NCI-H526 treated with DMSO at 0.1 percent for 48 hours (cell line): Measurements from ENCODE around the gene SORCS2.

Source experiments
- DNase-seq: peaks from one replicate; lab custom pipeline; 2025; lab: John Stamatoyannopoulos, UW

The SORCS2 gene

DNA sequence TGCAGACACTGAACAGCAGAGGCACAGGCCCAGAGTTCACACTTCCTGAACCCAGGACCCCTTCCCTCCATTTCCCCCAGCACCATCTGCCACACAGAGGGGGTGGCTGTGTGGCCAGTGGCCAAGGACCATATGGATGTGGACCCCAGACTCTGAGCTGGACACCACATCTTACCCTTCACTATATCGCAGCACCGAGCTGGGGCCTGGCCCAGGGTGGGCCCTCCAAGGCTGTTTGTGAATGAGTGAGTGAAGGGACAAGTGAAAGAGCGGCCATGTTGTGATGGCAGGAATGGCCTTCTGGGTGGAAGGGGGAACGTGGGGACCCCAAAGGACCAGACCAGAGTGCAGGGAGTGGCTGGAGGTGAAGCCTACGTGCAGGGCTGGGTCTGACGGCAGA is 498.7 kb downstream of the SORCS2 start:
- DNase-seq = no peak

DNA sequence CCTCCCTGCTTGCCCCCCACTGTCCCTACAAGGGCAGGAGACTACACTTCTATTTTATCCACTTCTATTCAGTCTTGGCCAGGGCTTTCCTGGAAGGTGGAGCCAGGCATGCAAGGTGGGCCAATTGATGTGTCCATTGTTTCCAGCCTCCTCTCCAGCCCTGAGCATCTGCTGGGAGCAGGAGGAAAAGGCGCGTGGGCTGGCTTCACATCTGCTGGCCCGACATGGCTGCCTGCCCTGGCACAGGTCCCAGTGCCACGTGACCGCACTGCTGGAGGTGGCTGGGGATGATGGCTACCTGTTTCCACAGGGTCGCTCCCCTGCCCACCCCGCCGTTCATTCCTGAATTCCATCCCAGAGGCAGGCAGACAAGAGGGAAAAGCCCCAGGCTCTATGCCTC is 499.6 kb downstream of the SORCS2 start:
- no peak for DNase-seq

DNA sequence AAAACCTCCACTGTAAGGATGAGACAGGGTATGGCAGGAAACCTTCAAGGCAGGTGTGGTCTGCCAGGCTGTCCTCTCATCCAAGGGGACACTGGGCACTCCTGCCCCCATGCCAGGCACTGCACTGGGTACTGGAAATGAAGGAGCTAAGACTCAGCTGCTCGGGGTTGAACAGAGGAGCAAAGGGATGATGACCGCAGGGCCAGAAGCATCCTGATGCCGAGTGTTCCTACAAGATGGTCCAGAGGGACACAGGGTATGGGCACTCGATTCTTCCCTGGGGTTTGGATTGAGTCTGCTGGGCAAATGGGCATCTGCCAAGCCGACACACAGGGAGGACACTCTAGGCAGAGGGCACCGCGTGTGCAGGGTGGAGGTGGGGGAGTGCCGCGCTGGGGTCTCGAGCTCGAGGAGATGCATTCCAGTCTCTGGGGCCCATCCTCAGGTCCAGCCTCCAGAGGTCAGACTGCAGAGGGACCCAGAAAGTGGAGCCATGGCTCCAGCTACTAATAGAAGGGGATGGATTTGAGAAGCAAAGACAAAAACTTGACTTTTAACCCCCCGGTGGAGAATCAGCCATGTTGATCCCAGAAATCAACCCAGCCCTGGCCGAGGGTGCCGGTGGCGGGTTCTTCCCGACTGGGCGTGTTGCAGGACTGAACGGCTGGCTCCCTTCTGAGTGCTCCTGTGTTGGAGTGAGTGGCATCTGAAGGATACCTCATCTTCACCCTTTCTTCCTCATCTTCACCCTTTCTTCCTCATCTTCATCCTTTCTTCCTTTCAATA is 500.3 kb downstream of the SORCS2 start:
- DNase-seq = no peak

DNA sequence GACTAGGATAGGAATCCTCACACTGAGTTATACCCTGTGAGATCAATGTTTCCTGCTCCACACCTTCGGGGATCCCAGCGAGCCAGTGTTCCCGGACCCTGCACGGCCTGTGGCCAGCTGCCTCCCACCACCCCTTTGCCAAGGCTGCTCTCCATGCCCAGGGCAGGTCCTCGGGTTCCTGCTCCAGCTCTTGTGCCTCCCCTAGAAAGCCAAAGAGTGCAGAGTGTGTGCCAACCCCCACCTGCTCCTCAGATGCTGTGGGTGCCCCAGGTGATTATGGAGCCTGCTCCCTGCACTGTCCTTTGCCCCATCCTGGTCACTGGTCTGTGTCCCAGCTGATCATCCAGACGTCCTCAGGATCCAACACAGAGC is 500.9 kb downstream of the SORCS2 start:
- no peak for DNase-seq

DNA sequence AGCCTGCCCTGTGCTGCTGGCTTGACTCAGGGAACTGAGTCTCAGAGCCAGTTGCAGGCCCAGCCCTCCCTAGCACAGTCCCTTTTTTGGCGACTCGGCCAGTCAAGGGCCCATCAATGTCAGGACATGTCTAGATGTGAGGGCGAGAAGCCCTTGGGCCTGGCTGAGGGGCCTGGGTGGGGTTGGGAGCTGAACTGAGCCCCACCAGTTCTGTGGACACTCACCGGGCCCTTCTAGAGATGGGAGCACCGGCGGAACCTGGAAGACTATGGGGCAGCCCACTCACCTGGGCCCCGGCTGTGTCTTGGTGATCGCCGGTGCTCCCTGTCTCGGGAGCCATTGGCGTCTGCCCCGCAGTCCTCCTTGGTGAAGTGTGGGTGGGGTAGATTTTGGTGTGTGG is 501.4 kb downstream of the SORCS2 start:
- DNase-seq = no peak

DNA sequence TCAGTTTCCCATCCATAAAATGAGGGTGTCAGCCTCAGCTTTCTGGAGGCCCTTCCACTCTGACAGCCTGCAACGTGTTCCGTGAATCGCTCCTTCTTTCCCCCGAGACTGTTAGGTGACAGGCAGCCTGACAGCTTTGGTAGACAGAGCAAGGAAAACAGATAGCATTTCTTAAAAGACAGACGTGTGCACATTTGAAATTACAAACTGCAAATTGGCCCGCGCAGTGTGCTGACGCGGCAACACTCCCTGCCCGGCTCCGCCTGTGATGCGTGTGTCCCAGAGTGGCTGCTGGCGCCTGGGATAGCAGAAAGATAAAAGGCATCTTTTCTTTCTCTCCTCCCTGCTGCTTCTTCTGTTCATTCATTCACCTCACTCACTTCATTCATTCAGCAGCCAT is 502.0 kb downstream of the SORCS2 start:
- DNase-seq = no peak

DNA sequence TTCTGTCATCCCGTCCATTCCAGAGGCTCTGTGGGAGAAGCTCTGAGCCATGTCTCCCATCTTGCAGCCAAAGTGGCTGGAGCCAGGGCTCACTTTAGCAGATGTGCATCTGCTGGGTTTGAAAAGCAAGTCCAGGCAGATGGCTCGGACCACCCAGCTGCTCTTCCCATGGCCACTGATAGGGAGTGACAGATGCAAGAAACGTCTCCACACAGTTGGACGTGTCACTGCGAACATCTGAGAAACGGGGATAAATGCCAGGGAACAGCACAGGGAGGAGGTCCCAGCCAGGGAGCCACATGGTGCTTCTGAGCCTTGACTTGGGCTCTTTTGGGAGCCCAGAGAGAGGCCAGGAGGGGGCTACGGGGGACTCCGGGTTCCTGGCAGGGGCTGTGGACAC is 505.0 kb downstream of the SORCS2 start:
- no peak for DNase-seq

DNA sequence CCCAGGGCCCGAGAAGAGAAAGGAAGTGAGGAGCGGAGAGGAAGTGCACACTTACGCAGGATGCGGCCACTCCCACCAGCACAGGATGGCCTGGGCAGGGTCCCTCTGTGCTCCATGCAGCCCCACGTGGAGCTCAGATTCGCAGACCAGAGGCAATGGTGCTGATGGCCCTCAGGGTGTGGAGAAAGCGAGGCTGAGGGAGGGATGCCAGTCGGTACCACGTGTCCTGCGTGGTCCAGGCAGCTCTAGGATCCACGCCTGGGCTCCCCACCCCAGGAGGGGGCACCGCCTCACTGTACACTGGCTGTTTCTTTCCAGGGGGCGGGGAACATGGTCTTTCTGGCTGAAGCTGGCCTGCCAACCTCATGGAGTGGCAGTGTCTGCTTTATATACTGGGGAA is 505.5 kb downstream of the SORCS2 start:
- DNase-seq = no peak

DNA sequence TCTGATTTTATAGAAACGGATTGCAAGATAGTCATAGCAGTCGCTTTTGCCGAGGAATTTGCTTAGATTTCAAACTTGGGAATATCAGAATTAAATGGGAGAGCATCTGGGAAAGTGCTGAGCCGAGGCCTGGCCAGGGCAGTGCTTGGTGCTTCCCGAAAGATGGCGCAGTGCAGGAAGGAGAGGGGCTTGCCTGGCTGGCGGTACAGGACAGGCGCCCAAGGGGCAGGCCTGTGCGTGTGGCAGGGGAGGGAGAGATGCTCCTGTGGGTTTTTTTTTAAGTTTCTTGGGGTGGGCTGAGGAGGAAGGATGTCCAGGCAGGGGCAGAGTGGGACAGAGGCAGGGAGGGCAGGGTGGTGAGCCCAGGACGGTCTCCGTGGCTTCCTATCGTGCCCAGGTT is 506.2 kb downstream of the SORCS2 start:
- DNase-seq = no peak

DNA sequence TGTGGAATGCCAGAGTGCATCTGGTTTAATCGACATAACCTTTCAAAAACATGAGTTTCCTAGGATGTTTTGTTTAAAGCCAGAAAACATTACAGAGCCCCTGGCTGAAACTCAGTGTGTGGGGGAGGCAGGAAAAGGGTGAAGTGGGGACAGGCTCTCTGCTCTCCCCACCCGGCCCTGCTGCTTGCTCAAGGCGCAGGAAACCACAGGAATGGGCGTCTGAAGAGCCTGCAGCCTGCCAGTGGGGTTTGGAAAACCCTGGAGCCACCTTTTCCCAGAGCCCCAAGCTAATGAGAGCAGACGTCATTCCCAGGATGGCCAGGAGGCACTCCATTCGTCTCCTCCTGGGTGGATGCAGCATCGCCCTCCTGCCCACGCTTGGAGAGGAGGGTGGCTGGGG is 506.7 kb downstream of the SORCS2 start:
- no peak for DNase-seq

DNA sequence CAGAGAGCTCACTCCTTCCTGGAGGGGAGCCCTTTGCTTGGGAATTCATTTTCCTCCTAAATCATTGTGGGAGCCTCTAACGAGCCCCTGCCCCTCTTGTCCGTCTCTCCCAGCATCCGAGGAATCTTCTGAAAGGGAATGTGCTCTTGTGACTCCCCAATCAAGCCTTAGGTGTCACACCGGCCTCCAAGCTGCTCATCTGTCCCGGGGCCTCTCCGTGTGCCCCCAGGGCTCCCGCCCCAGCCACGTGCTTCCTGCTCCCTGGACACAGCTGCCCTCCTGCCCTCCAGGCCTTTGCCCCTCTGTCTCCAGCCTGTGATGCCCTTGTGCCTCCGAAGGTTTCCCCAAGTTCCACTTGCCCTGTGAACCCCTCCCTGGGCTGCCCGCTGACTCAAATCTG is 507.5 kb downstream of the SORCS2 start:
- DNase-seq = no peak

DNA sequence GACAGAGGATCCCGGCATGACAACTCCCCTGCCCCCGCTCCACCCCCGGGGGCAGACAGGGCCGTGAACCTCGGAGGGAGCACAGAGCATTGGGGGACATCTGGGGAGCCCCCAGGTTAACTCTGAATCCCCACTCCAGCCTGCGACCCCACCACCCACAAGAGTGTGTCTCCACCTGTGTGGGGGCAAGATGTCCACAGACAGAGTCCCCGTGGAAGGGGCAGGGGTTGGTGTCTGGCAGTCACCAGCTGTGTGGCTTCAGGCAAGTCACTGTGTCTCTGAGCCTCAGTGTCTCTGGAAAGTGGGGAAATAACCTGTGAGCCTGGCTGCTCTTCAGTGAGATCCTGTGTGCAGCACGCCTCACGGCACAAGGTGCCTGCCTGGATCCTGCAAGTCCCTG is 508.3 kb downstream of the SORCS2 start:
- DNase-seq = no peak

DNA sequence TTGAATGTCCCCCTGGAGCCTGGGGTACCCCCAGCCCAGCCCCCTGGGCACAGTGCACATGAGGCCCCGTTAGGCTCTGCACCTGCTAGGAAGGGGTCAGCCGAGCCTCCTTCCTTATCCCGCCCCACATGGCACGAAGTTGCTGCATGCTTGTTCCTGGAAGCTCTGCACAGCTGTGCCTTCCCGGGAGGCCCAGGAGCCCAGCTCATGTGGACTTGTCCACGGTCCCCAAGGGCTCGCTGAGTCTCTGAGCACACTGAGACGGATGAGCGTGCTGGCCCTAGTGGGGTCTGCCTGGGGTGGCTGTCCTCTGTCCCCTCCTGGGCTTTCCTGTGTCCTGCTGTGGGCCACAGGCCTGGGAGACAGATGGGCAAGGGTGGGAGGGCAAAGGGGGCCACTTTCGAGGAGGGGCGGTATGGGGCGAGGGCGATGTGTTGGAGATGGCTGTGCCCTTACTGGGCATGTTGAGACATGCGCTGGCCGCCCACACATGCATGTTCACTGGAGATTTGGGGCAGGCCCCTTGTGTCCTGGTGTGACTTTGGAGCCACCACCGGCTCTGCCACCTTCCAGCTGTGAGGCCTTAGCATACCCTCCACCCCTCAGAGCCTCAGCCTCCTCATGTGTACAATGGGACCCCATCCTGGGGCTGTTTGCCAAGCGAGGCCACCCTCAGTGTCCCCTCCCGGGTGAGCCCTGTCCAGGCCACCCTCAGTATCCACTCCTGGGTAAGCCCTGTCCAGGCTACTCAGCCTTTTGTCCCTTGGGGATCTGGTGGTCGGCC is 509.7 kb downstream of the SORCS2 start:
- no peak for DNase-seq

DNA sequence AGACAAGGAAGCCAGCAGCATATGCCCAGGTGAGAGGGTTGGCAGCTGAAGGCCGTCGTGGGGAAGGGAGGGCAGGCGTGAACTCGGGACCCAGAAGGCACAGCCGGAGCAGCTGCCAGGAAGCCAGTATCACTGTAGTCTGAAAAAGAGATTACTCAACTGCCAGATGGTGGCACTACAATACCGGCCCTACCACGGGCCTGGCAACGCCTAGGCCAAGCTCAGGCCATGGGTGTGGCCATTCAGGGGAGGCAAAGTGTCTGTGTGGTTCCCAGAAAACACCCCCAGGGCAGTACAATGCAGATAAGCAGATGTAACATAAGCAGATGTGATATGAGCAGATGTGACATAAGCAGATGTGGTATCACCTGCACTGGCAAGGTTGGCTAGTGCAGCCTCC is 511.4 kb downstream of the SORCS2 start:
- DNase-seq = no peak

DNA sequence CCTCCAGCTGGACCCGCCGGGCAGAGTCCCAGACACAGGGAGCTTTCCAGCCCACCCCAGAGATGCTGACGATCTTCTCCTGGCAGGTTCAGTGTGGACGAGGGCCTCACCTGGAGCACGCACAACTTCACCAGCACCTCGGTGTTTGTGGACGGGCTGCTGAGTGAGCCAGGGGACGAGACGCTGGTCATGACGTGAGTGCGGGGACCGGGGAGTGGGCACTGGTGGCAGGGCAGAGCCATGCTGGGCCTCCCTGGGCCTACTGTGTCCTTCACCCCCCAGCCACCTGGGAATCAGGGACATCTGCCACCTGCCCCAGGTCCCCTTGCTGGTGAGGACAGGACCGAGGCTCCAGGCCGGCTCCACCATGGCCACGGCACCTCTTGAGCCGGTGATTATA is 511.8 kb downstream of the SORCS2 start:
- DNase-seq = no peak

DNA sequence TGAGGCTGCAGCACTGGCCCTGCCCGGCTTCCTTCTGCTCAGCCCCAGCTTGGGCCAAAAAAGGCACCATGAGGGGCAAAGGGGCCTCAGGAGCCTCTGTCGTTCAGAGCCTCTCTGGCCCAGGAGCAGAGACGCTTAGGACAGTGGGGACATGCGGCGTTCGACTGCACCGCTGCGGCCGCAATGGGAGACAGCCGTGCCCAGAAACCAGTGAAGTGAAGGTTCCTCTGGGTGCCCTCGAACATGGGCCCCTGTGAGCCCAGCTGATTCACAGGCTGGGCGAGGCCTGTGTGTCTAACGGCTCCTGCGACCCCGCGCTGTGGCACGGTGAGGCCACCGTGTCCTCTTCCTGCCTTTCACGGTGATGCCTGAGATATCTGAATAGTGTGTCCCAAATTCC is 512.3 kb downstream of the SORCS2 start:
- DNase-seq = no peak

DNA sequence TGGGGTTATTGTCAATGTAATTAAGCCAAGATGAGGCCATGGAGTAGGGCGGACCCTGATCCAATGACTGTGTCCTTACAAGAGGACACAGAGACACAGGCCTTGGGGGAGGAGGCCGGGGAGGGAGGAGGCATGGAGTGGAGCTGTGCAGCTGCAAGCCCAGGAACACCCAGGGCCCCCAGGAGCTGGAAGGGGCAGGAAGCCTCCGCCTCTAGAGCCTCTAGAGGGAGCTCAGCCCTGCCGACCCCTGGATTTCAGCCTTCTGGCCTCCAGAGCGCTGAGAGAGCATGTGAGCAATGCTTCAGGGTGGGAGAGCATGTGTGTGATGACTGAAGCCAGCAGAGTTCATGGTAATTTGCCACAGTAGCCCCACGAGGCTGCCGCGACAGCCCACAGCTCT is 512.7 kb downstream of the SORCS2 start:
- DNase-seq = no peak

DNA sequence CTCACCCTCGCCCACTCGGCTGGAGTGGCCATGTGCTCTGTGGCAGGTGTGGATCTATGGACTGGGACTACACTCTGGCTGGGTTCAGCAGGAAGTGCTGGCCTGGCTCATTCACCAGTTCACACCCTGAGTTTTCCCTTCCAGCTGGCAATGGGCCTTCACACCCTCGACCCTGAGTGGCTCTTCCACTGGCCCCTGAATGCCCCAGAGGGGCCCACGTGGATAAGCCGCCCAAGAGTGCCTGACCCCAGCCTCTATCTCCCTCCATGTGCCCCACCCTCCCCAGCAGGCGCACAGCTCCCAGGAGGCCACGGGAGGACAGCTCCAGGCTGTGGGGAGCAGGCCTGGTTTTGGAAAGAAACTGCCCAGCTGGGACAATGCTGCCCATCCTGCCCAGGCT is 513.3 kb downstream of the SORCS2 start:
- DNase-seq = no peak

DNA sequence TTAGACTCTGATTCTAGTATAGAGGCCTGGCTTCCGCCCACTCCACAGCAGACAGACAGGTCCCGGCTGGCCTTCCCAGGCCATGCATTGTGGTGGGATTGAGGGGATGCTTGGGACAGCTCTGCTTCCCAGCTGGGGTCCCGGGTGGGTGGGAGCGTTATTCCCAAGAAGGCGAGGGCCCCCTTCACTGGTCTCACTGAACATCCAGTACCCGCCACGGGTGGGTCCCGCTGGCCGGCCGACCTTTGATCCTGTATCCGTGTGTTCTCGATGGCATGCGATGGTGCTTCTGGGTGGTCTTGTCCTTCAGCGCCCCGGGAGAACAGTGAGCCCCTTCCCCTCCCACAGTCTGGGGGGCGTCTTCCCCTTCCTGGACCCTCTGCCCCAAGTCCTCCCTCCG is 515.9 kb downstream of the SORCS2 start:
- no peak for DNase-seq

DNA sequence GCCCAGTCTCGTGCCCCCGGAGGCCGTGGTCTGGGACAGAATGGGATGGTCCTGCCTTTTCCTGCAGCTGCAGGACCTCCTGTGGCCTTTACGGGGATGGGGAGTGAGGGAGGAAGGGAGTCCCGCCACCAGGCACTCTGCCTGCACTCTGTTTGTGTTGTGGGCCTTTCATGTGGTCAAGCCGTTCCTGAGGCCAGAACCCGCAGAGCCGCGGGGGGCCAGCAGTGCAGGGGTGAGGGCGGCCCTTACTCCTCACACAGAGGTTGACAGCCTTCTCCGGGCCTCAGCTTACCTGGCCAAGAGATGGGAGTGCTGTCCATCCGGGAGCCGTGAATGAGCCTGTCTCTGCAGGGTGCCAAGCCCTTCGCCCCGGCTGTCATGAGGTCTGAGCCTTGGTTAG is 516.6 kb downstream of the SORCS2 start:
- DNase-seq = no peak

DNA sequence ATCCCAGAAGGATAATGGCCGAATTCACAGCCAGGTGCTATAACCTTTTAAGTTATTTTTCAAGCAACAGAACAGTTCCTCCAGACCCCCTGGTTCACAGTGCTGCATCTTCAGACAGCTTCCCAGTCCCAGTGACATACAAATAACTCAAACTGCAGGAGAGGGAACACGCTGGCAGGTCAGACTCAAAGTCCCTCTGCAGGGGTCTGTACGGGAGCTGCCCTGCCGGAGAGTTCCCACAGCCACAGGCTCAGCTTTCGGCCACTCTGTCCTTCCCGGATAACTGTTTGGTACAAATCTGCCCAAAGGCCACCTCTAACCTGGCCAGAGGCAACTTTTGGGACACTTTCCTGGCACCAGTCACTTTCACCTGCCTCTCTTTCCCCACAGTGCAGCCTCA is 517.1 kb downstream of the SORCS2 start:
- no peak for DNase-seq

DNA sequence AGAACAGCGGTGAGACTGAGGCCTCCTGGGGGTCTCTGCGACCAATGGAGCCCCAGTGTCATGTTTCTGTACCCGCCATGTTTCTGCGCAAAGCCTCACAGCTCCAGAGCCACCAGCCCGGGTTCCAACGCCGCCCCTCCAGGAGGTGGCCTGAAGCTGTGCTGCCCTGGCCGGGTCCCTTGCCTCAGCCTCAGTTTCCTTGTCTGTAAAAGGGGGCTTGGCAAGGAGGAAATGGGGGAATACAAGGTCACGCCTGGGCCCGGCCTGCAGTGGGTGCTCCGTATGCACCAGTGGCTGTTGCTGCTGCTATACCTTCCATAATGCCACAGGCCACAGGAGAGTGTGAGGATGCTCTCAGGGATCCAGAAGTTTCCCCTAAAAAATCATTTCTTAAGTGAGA is 517.8 kb downstream of the SORCS2 start:
- no peak for DNase-seq

DNA sequence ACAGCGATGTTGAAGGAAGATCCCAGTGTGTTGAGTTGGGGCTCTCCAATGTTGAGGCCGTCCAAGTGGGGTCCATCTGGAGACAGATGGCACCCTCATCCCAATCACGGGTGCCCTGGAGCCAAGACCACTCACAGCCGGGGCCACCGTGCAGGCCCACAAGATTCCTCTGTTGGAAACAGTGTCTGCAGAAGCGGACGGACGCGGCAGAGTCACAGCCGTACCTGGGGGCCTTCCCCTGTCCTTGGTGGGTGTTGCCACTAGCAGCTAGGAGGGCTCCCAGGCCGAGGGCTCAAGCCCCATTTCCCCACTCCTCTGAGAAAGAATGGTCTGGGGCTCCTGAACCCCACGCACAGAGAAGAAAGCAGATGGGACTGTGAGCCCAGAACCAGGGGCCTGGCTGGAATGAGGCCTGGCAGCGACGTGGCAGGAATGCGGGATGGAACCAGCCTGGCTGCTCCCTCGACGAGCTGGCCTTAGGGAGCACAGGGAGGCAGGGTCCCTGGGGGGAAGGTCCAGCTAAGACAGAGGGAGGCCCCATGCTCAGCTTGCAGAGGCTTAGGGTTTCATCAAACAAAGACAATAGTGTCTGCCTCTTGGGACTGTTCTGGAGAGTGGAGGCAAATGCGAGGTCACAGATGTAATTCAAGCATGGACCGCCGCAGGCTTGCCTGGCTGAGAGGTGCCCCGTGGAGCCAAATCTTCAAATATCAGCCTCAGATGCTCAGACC is 518.4 kb downstream of the SORCS2 start:
- DNase-seq = no peak
